DMS 273 treated with DMSO at 0.1 percent for 48 hours (cell line): ENCODE results near the gene KCNQ1.

Experiments
- DNase-seq: peaks from one replicate; lab custom pipeline; 2025; lab: John Stamatoyannopoulos, UW

Gene KCNQ1

DNA sequence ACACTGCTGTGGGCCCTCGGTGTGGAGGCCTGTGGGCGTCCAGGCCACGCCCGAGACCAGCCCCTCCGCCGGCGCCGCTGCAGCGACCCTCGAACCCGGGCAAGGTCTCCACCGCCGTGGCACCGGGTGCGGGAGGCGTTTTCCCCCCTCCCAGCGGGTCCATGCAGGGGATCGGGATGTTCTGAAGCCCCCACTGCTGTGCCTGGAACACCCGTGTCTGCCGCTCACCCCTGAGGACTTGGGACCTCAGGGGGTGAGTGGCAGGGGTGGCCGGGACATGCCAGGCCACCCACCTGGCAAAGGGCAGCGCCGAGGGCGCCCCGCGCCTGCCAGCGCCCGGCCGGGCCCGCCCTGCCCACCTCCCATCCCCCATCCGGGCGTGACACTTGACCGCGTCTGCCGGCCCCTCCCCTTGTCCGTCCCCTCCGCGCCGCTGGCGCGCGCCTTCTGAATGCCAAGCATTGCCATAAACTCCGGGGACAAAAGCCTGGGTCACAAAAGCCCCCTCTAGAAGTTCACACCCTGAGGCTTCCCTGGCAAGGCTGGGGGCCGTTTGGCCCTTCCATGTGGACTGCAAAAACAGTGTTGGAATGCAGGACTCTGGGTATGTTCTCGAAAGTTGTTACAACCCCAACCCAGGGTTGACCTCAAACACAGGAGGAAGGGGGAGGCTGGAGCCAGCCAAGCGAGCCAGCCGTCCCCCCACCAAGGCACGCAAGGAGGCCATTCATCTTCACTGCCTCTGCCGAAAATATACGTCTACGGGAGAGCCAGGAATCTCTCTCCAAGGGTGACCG is 255.8 kb downstream of the KCNQ1 start:
- no peak for DNase-seq

DNA sequence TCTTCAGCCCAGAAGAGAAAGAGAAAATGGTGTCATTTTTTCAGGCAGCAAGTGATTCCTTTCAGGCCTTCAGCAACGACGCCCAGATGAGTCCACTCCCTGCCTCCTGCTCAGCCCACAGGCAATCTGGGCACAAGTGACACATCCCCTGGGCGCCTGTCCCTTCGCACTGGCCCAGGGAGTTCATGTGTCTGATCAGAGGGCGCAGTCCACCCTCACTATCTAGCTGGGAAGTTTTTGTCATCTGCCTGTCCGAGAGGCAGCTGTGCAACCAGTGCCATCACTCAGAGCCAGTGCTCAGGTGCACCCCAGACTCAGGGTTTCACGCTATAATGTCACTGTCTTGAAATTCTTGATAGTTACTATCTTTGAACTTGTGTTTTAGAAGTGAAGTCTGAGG is 256.4 kb downstream of the KCNQ1 start:
- no peak for DNase-seq

DNA sequence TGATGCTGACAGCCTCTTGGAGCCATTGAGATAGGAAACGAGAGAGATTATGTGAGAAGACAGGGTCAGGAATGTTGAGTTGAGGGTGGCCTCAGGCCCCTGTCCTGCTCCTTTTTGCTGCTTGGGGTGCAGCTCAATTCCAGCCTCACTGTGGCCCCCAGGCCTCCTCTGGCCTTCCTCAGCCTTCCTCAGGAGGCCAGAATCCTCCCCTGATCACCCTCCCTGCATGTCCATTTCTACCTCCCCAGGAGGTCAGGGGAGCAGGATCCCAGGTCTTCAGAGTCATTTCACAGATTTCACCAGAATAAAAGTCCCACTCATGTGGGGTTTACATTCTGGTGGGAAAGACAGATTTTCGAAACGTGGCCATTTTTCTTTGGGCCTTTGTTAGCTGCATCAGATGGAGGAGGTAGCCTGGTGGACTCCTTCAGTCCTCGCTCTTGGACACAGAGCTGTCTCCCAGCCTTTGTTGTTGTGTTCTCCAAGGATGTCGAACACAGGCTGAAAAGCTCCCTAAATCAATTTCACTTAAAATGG is 257.2 kb downstream of the KCNQ1 start:
- DNase-seq, result no peak

DNA sequence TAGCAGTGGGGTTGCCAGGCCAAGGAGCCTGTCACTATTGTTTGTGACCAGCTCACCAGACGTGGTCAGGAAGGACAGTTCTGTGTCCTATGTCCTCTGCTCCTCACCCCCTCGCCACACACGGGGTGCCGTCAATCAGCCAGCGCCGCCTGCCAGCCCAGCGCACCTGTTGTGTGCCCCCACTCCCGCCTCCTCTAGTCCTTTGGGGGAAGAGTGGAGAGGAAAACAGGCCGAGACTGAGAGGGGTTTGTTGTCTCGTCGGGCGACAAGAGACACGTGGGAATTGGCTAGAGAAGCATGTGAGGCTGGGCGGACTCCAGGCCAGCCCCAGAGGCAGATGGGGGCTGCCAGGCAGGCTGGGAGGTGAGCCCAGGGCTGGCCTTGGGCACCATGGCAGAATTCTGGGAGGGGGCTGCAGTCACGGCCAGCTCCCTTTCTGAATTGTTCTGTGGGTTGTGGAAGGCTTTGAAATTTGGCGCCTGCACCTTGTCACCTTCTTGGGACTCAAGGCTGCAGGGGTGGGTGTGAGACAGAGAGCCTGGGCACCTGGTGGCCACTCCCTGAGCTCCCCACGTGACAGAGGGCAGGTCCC is 258.1 kb downstream of the KCNQ1 start:
- no peak for DNase-seq

DNA sequence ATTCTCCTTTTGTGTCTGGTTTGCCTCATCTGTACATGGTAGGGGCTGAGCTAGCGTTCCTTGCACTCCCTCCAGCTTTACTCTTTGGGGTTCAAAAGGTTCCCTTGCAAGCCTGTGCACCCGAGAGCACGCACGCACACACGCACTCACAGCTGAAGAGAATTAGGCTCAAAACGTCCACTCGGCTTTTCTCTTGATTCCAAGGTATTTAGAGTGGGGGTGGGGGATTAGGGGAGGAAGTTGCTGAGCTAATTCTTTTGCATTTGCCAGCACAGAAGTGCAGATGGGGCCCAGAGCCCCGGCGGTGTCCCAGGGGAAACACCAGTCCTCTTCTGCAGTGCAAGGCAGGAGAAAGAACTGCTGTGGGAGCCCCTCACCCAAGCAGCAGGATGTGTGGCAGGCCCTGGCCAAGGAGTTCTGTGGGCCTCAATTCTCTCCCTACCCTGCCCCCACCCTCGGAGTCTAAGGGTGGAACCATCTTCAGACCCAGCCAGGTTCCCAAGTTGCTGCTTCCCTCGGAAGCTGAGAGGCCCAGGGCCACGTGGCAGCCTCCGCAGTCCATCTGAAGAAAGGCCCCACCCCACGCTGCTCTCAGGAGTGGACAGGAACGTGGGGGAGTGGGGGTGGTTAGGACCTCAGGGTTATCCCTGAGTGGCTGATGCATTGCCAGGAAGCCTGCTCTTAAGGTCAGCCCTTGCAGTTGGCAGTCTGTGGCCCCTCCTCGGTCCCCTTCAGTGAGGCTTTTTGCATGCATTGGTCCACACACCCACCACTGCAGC is 258.7 kb downstream of the KCNQ1 start:
- no peak for DNase-seq

DNA sequence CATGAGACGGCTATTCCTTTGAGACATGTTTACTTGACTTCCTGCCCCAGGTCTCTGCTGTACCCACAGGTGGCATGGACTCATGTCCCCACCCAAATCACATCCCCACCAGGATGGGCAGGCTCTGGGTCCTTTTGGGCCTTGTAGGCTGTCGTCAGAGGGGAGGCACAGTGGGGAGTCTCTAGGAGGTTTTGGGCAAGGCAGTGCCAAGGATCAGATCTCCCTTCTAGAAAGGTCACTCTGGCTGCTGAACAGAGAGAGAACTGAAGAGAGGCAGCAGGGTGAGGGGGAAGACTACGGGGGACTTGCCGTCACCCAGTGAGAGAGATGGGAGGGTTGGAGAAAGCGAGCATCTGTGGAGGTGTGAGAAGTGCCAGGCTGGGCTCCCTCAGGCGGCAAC is 259.5 kb downstream of the KCNQ1 start:
- DNase-seq, result no peak

DNA sequence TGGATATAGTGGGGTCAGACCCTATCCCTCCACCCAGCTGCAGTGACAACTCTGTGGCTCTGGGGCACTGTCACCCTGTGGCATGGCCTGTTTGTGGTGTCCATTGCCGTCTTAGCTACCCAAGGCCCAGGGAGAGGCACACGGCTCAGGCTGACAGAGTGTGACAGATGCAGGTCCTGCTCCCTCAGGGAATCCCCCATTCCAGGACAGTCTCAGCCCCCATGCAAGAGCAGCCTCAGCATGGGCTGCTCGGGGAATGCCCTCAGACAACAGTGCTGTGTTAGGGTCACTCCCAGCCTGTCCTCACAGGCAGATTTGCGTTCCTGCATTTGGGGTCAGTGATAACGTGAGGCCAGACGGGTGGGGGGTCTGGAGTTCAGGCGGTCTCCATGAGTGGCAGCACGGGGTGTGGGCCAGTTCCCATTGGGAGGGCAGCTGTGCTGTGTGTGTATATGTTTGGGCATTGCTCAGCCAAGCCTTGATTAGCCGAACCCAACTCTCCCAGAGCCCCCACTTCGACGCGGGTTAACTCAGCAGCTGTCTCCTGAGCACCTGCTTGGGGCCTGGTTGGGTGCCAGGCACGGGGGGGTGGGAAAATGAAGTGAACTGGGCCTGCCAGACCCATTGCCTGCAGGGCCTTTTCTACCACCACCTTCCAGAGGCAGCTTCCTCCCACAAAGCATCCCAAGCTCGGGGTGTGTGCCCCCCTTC is 260.2 kb downstream of the KCNQ1 start:
- no peak for DNase-seq

DNA sequence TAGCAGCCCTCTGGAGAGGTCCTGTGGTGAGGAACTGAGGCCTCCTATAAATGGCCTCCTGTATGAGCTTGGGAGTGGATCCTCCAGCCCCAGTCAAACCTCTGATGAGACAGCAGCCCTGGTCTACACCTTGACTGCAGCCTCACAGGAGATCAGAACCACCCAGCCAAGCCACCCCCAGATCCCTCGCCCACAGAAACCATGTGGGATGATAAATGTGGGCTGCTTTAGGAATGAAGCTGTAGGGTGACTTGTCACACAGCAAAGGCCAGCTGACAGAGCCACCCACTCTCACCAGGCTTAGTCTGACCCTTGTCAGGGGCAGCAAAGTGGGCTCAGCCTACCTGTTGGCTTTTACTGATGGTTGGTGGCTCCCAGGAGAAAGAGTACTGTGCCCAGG is 261.5 kb downstream of the KCNQ1 start:
- DNase-seq, result no peak

DNA sequence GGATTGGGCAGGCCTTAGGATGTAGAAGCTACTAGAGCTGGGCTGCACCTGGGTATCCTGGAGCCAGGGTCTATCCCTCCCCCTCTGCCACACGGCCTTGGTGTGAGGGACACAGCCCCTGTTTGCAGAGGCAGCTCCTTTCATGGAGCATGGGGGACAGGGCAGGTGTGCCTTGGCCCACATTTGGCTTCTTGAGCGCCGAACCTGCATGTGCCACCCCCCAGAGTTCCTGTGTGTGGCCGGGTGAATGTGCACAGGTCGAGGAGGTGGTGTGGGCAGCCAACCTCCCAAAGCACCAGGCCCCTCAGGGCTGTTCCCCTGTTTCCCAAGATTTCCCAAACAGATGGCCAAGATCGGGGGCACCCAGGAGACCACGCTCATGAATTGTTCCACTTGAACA is 262.9 kb downstream of the KCNQ1 start:
- DNase-seq, result no peak

DNA sequence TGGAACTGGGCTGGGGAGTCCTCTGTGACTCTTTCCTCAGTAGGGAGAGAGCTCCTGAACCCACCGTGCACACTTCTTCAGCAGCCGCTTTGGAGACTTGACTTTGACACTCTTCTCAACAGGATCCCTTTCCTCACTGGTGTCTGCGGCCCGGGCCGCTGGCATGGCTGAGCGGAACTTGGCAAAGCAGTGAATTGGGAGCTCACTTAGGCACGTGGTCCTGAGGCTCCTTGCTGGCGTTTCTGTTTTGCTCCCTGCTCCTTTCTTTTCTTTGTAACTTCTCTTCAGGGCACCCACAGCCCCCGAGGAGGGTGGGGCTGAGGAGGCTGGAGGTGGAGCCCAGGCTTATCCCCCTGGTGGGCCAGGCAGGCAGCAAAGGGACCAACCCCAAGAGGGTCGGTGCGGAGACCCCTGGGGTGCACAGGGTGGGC is 263.4 kb downstream of the KCNQ1 start:
- no peak for DNase-seq

DNA sequence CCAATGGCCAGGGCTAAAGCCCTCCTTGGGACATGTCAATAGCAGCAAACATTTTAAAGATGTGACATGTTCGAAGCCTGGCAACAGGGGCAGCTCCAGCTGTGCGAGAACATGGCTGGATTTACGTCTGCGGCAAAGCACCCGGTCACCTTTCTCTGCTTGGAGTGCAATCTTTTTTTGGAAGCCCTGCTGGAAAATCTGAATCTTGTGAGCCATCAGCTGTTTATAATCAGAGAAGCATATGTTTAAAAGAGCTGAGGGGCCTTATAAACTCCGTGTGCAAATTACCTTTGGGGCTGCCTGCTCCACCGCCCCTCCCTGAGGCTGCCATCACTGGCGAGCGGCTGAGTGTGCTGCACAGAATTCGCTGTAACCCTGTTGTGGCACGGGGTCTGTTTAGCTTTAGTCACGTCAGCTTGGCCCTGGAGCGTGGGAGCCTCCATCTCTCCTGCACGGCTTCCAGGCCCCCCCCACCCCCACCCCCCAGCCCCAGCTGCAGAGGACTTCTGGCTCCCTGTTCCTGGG is 264.0 kb downstream of the KCNQ1 start:
- no peak for DNase-seq

DNA sequence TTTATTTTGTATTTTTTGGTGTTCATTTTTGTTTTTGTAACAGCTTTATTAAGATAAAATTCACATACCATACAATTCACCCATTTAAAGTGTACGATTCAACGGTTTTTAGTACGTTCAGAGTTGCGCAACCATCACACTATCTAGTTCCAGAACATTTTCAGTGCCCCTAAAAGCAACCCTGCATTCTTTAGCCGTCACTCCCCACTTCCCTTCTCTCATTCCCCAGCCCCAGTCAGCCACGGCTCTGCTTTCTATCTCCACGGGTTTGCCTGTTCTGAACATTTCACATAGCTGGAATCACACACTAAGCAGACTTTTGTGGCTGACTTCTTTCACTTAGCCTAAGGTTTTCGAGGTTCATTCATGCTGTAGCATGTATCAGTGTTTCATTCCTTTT is 264.6 kb downstream of the KCNQ1 start:
- no peak for DNase-seq

DNA sequence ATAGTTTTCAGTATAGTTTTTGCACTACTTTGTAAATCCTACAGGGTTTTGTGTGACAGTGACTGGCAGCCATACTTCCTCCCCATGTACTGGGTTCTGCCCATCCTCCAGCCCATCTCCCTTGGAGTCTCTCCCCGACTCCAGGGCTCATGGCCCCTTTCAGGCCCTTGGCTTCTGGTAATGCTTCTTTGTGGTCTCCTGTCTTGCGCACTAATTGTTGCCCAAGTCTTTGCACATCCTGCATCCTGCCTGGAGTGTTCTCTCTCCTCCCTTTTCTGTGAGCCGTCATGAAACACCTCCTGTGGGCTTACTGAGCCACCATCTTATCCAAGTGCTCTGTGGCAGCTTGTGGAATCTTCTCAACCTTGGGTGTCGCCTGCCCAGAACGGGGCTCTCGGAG is 266.4 kb downstream of the KCNQ1 start:
- no peak for DNase-seq

DNA sequence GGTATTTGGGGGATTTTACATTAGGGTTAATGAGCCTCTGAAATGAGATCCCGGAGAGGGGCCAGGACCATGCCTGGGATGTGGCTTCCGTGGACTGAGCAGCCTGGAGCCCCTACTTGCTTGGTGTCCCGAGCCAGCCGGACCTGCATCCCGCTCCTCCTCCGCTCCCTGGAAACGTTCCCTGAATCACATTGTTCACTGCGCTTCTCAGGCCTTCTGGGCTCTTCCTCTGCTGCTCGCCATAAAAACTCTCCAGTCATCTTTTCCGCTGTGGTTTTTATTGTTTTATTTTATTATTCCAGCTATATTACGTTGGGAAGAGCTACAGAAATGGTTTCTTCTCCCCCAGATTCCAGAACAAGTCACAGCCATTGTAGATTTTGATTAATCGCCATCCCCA is 268.3 kb downstream of the KCNQ1 start:
- DNase-seq, result no peak

DNA sequence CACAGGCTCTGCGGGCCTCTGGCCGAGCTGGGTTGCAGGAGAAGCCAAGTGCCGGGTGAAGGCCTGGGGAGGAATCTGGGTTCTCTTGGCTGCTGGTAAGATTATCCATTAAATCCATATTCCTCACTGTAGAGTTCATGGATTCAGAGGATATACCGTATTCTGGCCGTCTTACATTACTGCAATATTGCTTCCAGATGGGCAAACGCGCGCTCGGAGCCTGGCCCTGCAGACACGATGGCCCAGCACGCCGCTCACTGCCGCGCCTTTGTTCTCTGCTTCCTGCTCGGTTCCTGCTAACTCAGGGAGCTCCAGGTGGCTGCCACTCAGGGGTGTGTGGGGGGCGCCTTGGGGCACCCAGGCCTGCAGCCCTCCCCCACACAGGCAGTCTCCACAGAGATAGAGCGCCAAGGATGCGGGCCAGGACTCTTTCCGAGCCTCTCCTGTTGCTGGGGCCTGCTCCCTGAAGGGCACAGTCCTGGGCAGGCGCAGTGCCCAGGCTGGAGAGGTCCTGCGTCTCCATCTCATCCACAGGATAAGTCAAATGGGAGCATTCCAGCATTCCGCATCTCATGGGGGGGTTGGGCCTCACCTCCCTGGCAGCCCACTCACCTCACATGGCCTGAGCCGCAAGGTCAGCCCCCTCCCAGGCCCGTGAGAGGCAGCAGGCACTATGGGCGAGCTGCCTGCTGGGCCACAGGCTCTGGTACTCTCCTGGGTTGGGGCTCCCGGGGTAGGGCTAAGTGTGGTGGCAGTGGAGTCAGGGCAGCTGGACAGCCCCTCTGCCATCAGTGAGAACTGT is 269.1 kb downstream of the KCNQ1 start:
- DNase-seq, result no peak

DNA sequence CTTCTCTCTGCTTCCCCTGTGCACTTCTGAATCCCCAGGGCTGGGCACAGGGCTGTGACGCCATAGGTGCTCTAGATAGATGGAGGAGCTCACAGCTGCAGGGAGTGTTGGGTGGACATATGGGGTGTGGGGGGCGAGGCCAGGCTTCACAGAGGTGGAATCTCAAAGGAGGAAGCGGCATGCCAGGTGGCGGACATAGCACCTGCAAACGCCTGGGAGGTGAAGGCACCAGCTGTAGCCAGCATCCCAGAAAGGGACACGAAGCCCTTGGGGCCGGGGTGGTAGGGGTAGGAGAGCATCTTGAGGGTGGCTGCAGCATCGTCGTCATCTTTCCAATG is 269.6 kb downstream of the KCNQ1 start:
- DNase-seq, result no peak

DNA sequence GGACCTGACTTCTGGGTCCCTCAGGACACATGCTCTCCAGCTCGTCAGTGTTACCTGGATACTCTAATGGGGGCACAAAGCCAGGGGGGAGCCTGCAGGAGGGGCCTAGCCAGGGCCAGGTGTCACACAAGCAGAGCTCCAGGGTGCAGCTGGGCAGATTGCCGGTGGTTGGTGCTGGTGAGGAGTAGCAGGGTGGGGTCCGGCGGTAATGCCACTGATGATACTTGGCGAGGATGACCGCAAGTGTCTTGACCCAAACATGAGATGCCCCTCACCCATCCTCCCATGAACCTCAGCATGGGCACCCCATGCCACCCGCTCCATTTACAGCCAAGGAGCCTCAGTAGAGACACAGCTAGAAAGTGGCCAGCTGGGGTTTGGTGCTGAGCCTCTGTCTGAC is 270.1 kb downstream of the KCNQ1 start:
- no peak for DNase-seq

DNA sequence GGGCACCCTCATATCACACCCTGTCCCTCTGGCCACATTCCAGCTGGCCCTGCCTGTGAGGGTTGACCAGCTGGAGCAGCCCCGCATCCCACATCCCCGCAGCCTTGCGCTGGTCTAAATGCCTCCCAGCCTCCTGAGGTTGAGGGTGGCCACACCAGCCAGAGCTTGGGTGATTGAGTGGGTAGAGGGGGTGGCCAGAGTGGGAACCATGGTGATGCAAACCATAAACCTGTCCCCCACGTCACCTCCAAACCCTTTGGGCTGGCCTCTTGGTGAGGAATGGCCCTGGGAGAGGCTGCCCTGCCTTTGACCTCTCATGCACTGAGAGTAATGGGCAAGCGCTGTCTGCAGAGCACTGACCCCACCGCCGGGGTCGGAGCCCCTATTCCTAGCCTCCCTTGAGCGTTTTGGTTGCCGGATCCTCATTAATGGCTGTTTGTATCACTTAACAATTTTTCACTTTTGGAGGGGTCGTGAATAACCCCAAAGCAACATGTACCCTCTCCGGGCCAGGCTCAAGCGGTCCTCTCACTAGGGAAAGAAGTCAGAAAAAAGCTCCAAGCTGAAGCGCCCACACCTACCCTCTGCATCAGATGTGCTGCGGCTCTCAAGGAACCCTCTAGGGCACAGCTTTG is 271.0 kb downstream of the KCNQ1 start:
- DNase-seq, result no peak

DNA sequence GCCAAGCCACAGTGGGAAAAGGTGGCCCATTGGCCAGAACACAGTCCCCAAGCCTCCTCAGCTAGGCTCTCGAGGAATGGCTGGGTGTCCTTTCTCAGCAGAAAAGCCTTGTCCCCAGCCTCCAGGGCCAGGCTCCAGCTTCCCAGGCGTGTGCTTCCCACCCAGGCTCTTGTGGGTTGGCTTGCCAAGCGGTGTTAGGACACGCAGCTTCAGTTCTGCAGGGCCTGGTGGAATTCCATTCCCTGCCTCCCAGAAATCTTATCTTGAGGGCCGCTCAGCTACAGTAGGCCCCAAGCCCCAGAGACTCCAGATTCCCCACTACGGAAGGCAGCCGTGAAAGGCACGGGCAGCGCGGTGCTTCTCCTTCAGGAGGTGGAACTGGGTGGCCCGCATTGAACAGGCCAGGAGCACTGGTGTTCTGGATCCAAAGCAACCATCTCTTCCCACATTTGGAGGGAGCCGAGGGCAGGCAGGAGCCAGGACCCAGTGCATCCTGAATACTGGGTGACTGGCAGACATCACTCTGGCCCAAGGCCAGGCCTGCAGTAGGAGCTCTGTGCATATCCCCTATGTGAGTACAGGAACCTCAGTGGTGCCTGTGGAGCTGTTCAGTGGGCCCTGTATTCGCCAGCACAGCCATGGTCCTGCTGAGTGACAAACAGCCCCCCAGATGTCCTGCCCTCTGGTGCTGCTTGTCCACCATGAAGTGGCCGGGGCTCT is 271.7 kb downstream of the KCNQ1 start:
- DNase-seq, result no peak
